Stimulated activated CD8-positive, alpha-beta memory T cell treated with anti-CD3 and anti-CD28 coated beads, Interleukin-12 subunit alpha, Interleukin-12 subunit beta, amount 100 ng/mL, for 4 hours (primary cell): Measurements from ENCODE around the gene COPZ1.
A peak's percentile ranks its signal among the peaks of the same experiment; 100 is the strongest.

Source experiments
- DNase-seq: peaks from one replicate; pipeline ENCODE4 v3.0.0-alpha.2; 2020; ENCODE audit warnings: low read depth

COPZ1 gene

GRCh38 chr12:54379398-54380201 lies 54.7 kb downstream of the COPZ1 start:
- DNase-seq = peak; percentile 73

- no peak for DNase-seq
Observed at GRCh38 chr12:54381136-54381535, 56.2 kb downstream of the COPZ1 start.

- DNase-seq = no peak
Observed at GRCh38 chr12:54383041-54383609, 58.2 kb downstream of the COPZ1 start.

GRCh38 chr12:54384591-54385041 lies 59.7 kb downstream of the COPZ1 start, which contains the start of gene ZNF385A:
Gene ZNF385A, minus strand, starts transcription at chr12:54384733. Its CDS starts 219 bp downstream, at chr12:54384514.
- DNase-seq = no peak

GRCh38 chr12:54385251-54385914 lies 60.5 kb downstream of the COPZ1 start:
- no peak for DNase-seq

- no peak for DNase-seq
Observed at GRCh38 chr12:54386403-54387113, 61.6 kb downstream of the COPZ1 start.

GRCh38 chr12:54387114-54387467 lies 62.2 kb downstream of the COPZ1 start:
- DNase-seq = no peak

GRCh38 chr12:54388237-54389133 lies 63.6 kb downstream of the COPZ1 start:
- no peak for DNase-seq

GRCh38 chr12:54389134-54389508 lies 64.2 kb downstream of the COPZ1 start:
- DNase-seq = no peak

GRCh38 chr12:54389607-54390175 lies 64.8 kb downstream of the COPZ1 start:
- no peak for DNase-seq

GRCh38 chr12:54390176-54390667 lies 65.3 kb downstream of the COPZ1 start:
- DNase-seq = no peak

- peak; percentile 57 for DNase-seq
Observed at GRCh38 chr12:54390668-54391551, 66.0 kb downstream of the COPZ1 start.

GRCh38 chr12:54392485-54393206 lies 67.7 kb downstream of the COPZ1 start:
- no peak for DNase-seq

- DNase-seq = no peak
Observed at GRCh38 chr12:54393207-54393609, 68.3 kb downstream of the COPZ1 start.

GRCh38 chr12:54393743-54394142 lies 68.8 kb downstream of the COPZ1 start:
- DNase-seq = no peak

- DNase-seq = no peak
Observed at GRCh38 chr12:54394281-54394719, 69.4 kb downstream of the COPZ1 start.

GRCh38 chr12:54394986-54395385 lies 70.1 kb downstream of the COPZ1 start:
- DNase-seq = no peak

- DNase-seq = no peak
Observed at GRCh38 chr12:54395545-54395944, 70.6 kb downstream of the COPZ1 start.

- DNase-seq = no peak
Observed at GRCh38 chr12:54397157-54397556, 72.2 kb downstream of the COPZ1 start.
